ENCODE results near the gene SFXN3. TPM values are rescaled to one million over a fixed set of nuclear protein-coding genes. Genes with fewer than 3 reads are reported as not detected.

The SFXN3 gene
- total and polyA plus RNA-seq, 2 of the 13 experiments (the other 11 are each of a cell fraction or from before 2014, with no cell fraction given) = 16.8 to 71.5 TPM

DNA sequence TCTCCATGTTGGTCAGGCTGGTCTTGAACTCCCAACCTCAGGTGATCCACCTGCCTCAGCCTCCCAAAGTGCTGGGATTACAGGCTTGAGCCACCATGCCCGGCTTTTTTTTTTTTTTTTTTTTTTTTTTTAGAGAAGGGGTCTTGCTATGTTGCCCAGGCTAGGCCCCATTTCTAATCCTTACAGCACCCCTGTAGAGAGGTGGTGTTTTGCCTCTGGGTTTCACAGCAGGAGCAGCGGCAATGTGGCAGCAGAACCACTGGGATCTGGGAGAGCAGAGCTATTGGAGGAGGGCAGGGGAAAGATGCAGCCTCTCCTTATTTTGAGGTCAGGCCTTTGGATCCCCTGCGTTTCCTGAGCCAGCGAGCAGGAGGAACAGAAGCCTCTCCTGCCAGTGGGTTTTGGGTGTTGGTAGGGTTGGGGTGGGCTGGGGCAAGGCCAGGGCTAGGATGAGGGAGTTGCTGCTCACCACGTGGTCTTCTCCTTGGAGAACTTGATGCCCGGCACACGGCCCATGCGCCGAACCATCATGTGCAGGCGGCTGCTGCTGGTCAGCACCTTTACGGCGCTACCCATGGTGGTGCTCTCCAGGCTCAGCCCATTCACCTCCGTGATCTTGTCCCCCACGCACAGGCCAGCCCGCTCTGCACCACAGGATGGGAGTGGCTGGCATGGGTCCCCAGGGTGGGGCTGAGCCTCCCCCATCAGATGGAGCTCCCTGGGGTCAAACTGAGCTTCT lies 7.9 kb upstream of the SFXN3 start (continued):
- TF ChIP-seq CBX2 (IDR thresholded peaks at IDR 0.05; ENCODE audit: low read depth, low read length) (no peak), CBX2 (CRISPR knock-in tag; IDR thresholded peaks at IDR 0.05; ENCODE audit: low read depth) (no peak), MBD4 (IDR thresholded peaks at IDR 0.05; ENCODE audit: borderline replicate concordance, low read length) (no peak), ZFP90 (CRISPR knock-in tag; IDR thresholded peaks at IDR 0.05; ENCODE audit: borderline replicate concordance) (no peak), FOXP1 (IDR thresholded peaks at IDR 0.05) (no peak), FOXP1 (CRISPR knock-in tag; IDR thresholded peaks at IDR 0.05) (no peak)
- TF ChIP-seq, protein P1, sequence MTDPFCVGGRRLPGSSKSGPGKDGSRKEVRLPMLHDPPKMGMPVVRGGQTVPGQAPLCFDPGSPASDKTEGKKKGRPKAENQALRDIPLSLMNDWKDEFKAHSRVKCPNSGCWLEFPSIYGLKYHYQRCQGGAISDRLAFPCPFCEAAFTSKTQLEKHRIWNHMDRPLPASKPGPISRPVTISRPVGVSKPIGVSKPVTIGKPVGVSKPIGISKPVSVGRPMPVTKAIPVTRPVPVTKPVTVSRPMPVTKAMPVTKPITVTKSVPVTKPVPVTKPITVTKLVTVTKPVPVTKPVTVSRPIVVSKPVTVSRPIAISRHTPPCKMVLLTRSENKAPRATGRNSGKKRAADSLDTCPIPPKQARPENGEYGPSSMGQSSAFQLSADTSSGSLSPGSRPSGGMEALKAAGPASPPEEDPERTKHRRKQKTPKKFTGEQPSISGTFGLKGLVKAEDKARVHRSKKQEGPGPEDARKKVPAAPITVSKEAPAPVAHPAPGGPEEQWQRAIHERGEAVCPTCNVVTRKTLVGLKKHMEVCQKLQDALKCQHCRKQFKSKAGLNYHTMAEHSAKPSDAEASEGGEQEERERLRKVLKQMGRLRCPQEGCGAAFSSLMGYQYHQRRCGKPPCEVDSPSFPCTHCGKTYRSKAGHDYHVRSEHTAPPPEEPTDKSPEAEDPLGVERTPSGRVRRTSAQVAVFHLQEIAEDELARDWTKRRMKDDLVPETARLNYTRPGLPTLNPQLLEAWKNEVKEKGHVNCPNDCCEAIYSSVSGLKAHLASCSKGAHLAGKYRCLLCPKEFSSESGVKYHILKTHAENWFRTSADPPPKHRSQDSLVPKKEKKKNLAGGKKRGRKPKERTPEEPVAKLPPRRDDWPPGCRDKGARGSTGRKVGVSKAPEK (CRISPR knock-in tag; IDR thresholded peaks at IDR 0.05; ENCODE audit: borderline replicate concordance) = no peak

DNA sequence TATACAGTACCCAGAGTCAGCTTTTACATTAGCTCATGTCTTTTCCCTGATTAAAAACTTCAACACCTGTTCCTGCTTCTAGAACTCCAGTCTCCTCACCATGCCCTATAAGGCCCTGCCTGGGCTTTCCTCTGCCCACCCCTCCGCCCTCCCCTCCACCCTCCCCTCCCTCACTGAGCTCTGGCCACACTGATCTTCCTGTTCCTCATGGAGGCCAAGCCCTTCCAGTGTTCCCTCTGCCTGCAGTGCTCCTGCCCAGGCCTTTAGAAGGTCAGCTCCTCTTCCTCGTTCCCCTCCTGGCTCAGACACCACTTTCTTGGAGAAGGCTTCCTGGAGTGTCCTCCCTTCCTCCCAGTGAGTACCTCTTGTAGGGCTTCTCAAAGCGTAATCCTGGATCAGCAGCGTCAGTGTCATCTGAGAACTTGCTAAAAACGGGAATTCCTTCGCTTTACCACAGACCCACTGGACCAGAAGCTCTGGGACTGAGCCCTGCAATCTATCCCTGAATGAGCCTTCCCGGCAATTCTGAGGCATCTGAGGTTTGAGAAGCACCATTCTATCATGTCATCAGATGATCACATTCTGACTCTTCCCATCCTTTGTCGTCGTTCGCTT lies 3.8 kb upstream of the SFXN3 start:
- Histone ChIP-seq H2AFZ (ENCODE audit: low read length) (no peak overlapping the region), H3K79me2 (ENCODE audit: insufficient read depth, low read length) (no peaks in the 10 kb centered on the region), H3K27me3 (ENCODE audit: control insufficient read depth in 1 of 2, insufficient read depth in 2 of 2, low read length in 2 of 2) (no peaks in the 10 kb centered on the region), H3K9ac (ENCODE audit: insufficient read depth, low read depth, low read length) (no peak overlapping the region), H3K4me3 (replicated peaks in 1 of 3; ENCODE audit: insufficient read depth in 1 of 3, low read depth in 2 of 3, low read length in 3 of 3) (no peak overlapping the region), H3K4me2 (ENCODE audit: low read depth, low read length) (no peak overlapping the region), H3K27ac (ENCODE audit: extremely low read length, insufficient read depth, low read length) (no peak overlapping the region), H4K20me1 (ENCODE audit: insufficient read depth, low read length) (no peaks in the 10 kb centered on the region), H3K4me1 (ENCODE audit: insufficient read depth, low read length) (peaks cover 31% of the 10 kb centered on the region), H3K36me3 (replicated peaks in 1 of 2; ENCODE audit: control insufficient read depth in 1 of 2, insufficient read depth in 2 of 2, low read length in 2 of 2) (no peaks in the 10 kb centered on the region), H3K9me3 (ENCODE audit: low read length) (no peaks in the 10 kb centered on the region)
- POLR2A ChIA-PET = interaction anchor here (0.9 to 2.8 kb wide), 3 partner anchors 8 to 19 kb away, joined by 4 to 10 read pairs (median 5); no protein-coding TSS in a partner anchor
- no peak for DNase-seq (ENCODE audit: low spot score)
- TF ChIP-seq RELA (CRISPR knock-in tag; IDR thresholded peaks at IDR 0.05) (no peak), DNMT1 (CRISPR knock-in tag; IDR thresholded peaks at IDR 0.05) (no peak), NFYC (CRISPR knock-in tag; IDR thresholded peaks at IDR 0.05) (no peak), ZNF12 (CRISPR knock-in tag; IDR thresholded peaks at IDR 0.05) (no peak), TAF15 (IDR thresholded peaks at IDR 0.05; ENCODE audit: low read depth, low read length, poor library complexity, severe bottlenecking) (no peak), HNF4A (CRISPR knock-in tag; IDR thresholded peaks at IDR 0.05) (no peak), JUN (CRISPR knock-in tag; IDR thresholded peaks at IDR 0.05) (no peak), CBFB (CRISPR knock-in tag; IDR thresholded peaks at IDR 0.05) (no peak), MED1 (CRISPR knock-in tag; IDR thresholded peaks at IDR 0.05) (no peak), HDAC6 (IDR thresholded peaks at IDR 0.05; ENCODE audit: low read depth, low read length) (no peak), ZC3H13 (CRISPR knock-in tag; IDR thresholded peaks at IDR 0.05) (no peak)
- CTCF ChIA-PET (ENCODE audit: low intra/inter-chr PET ratio, low total read pairs) = no interaction called here
- FAIRE-seq = no peak
- WGBS (ENCODE audit: low lambda C conversion rate) = 62% methylated on average over 9 of the region's 10 CpGs
- no TSS peak for BruUV-seq (replicated peaks)
- ATAC-seq = no peak
- intact Hi-C loops (cut with micrococcal nuclease; ENCODE audit: unreplicated experiment) = no loop called here
- in situ Hi-C loops (cut with HindIII; ENCODE audit: extremely low pct_ligation_motif_present, low pct_unique_long_range_greater_than_20kb) = no loop called here
